Endothelial cell (in vitro differentiated cells): Measurements from ENCODE around the gene C1QTNF3. TPM values are rescaled to one million over a fixed set of nuclear protein-coding genes. Genes with fewer than 3 reads are reported as not detected.

Experiments used
- DNase-seq: peaks from one replicate; pipeline ENCODE4 v3.0.0; 2021; ENCODE audit warnings: low spot score
- H3K27ac Mint-ChIP-seq: one replicate; pipeline ENCODE4 v1.8.0; 2021; ENCODE audit warnings: mixed read lengths, inconsistent platforms; ENCODE audit not compliant: unreplicated experiment
- H3K27me3 Mint-ChIP-seq: one replicate; pipeline ENCODE4 v1.8.0; 2021; ENCODE audit warnings: mild to moderate bottlenecking, moderate library complexity, mixed read lengths, inconsistent platforms; ENCODE audit not compliant: unreplicated experiment
- H3K36me3 Mint-ChIP-seq: one replicate; pipeline ENCODE4 v1.8.0; 2021; ENCODE audit warnings: mild to moderate bottlenecking, low read depth, mixed read lengths, inconsistent platforms; ENCODE audit not compliant: unreplicated experiment
- H3K4me1 Mint-ChIP-seq: one replicate; pipeline ENCODE4 v1.8.0; 2021; ENCODE audit warnings: mild to moderate bottlenecking, mixed read lengths, inconsistent platforms; ENCODE audit not compliant: unreplicated experiment
- H3K4me3 Mint-ChIP-seq: one replicate; pipeline ENCODE4 v1.8.0; 2021; ENCODE audit warnings: mild to moderate bottlenecking, mixed read lengths, inconsistent platforms; ENCODE audit not compliant: unreplicated experiment
- H3K9me3 Mint-ChIP-seq: one replicate; pipeline ENCODE4 v1.8.0; 2021; ENCODE audit warnings: mixed read lengths, inconsistent platforms; ENCODE audit not compliant: unreplicated experiment
- total RNA-seq: library from RNA; stranded (reverse); fragmentation: NEBNext Ultra II Directional; extraction: Animal tissue kit (Norgen Biotek cat#: 25700); gene quantifications from one replicate; pipeline ENCODE4 v1.2.1, GENCODE V29; 2021; ENCODE audit not compliant: unreplicated experiment
- TF ChIP-seq, protein P1 (sequence below): fragments of 200-600 bp; sonication (generic); IDR thresholded peaks from one replicate; pipeline ENCODE4 v1.5.0; 2021; ENCODE audit warnings: antibody characterized with exemption; ENCODE audit not compliant: unreplicated experiment

C1QTNF3 gene
- total RNA-seq, 1 donor from 2014 or later, result 2.1 TPM

DNA sequence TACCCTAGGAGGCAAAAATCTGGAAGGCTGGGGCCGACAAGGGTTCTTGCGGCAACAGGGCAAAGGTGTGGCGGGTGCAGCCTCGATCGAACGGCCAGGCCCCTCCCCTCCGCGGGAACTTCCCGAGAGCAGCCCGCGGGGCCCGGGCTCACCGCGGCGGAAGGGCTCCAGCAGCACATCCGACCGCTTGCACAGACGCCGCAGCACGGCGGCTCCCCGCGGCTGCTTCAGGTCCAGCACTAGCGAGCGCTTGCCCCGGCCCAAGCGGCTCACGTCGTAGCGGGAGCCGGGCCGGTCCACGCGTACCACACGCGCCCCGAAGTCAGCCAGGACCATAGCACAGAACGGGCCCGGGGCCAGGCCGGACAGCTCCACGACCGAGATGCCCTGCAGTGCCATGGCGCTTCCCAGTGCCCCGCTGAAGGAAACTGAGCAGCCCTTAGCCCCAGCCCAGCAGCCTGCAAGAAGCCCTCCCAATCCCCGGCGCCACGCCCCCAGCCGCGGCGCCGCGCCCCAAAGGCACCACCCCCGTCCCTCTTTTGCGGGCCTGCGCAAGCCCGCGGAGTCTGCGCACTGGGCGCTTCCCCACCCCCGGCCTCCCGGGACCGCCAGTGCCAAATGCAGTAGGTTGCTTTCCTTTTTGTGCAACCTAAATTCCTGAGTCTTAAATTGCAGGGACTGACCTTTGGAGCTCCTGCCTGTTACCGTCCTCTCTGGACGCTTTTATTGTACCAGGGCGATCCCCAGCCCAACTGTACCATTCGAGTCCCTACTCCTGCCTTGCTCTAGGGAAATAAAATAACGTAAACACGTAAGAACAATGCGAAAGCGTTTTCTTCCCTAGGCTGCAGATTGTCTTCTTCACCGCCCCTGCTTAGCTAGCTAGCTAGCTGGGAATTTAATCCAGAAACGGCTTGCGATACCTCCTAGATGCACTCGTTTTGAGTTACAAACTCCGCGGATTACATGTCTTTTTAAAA lies 35.1 kb downstream of the C1QTNF3 start, which contains the start of gene AMACR:
Gene AMACR, minus strand, starts transcription at position 430 of the 980 bp plus-strand sequence. Its CDS starts 31 bp downstream, at position 399.
- peak; percentile 92 for DNase-seq
- Mint-ChIP-seq H3K27me3 (peaks cover 6% of the 10 kb centered on the region), H3K4me1 (peaks cover 21% of the 10 kb centered on the region), H3K9me3 (no peaks in the 10 kb centered on the region), H3K27ac (peak within 1 kb of the TSS; percentile 88), H3K4me3 (peak within 1 kb of the TSS; percentile 93), H3K36me3 (peaks cover 19% of the 10 kb centered on the region)
- TF ChIP-seq, protein P1, sequence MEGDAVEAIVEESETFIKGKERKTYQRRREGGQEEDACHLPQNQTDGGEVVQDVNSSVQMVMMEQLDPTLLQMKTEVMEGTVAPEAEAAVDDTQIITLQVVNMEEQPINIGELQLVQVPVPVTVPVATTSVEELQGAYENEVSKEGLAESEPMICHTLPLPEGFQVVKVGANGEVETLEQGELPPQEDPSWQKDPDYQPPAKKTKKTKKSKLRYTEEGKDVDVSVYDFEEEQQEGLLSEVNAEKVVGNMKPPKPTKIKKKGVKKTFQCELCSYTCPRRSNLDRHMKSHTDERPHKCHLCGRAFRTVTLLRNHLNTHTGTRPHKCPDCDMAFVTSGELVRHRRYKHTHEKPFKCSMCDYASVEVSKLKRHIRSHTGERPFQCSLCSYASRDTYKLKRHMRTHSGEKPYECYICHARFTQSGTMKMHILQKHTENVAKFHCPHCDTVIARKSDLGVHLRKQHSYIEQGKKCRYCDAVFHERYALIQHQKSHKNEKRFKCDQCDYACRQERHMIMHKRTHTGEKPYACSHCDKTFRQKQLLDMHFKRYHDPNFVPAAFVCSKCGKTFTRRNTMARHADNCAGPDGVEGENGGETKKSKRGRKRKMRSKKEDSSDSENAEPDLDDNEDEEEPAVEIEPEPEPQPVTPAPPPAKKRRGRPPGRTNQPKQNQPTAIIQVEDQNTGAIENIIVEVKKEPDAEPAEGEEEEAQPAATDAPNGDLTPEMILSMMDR, result no peak

DNA sequence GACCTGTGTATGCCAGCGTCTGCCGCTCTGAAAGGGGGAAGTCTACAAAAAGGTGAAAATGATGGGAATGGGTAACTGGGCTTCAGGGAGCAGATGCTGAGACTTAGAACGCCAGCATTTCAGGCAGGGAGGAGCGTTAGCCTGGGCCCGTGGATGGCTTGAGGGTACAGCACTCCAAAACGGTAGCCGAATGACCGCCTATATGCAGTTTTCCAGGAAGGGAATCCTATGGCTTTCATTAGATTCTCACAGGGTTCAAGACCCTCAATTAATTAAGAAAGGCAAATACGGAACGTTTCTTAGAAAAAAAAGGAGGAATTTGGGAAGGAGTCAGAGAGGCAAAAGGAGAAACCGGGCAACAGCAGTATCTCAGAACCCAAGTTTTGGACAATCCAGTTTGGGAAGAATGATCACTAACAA lies 35.8 kb downstream of the C1QTNF3 start:
- no peak for DNase-seq
- H3K4me1 Mint-ChIP-seq, result peaks cover 21% of the 10 kb centered on the region
- H3K27me3 Mint-ChIP-seq, result peaks cover 6% of the 10 kb centered on the region
- TF ChIP-seq, protein P1, result no peak
- peak overlapping the region; percentile 76 for H3K27ac Mint-ChIP-seq
- H3K9me3 Mint-ChIP-seq, result no peaks in the 10 kb centered on the region
- peaks cover 25% of the 10 kb centered on the region for H3K36me3 Mint-ChIP-seq
- peak overlapping the region; percentile 93 for H3K4me3 Mint-ChIP-seq

DNA sequence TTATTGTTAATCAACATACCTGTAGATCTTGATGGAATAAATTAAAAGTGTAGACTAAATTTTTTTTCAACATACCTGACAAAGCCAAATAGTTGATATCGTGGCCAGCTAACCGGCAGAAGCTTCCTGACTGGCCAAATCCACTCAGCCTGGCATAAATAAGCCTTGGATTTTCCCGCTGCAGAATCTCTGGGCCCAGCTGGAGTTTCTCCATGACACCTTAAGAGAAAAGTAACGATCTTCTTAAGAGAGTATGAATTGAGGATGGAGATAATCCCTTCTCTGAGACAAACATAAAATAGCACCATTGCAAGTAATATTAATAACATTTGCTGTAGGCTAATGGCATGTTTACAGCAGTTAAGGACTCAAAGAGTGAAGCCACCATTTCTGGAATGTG lies 37.3 kb downstream of the C1QTNF3 start:
- no peak for DNase-seq
- H3K4me3 Mint-ChIP-seq, result no peak overlapping the region
- peaks cover 21% of the 10 kb centered on the region for H3K4me1 Mint-ChIP-seq

DNA sequence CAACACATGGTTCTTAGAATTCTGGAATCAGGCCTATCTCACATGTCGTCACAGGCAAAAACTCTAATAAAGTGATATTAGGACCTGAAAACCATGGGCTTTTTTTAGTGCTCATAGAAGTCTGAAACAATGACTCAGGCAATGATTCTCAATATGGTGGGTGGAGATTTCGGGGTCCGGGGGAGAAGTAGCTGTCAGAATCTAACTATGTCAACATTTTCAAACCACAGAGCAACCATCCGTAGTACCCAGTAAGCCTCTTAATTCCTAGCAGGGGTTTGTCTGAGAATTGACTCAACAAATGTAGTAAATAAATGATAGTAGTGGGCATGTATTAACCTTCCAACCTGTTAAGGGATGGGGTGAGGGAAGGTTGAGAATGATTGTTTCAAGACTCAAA lies 37.8 kb downstream of the C1QTNF3 start:
- Mint-ChIP-seq H3K9me3 (no peaks in the 10 kb centered on the region), H3K27ac (no peak overlapping the region), H3K4me3 (no peak overlapping the region), H3K4me1 (peaks cover 21% of the 10 kb centered on the region), H3K27me3 (peaks cover 6% of the 10 kb centered on the region), H3K36me3 (peaks cover 29% of the 10 kb centered on the region)
- no peak for DNase-seq
- TF ChIP-seq, protein P1, result no peak

More for the DNA sequence above, 37.3 kb downstream of the C1QTNF3 start:
- Mint-ChIP-seq H3K27me3 (peaks cover 6% of the 10 kb centered on the region), H3K36me3 (peaks cover 29% of the 10 kb centered on the region), H3K27ac (no peak overlapping the region), H3K9me3 (no peaks in the 10 kb centered on the region)
- TF ChIP-seq, protein P1, result no peak

DNA sequence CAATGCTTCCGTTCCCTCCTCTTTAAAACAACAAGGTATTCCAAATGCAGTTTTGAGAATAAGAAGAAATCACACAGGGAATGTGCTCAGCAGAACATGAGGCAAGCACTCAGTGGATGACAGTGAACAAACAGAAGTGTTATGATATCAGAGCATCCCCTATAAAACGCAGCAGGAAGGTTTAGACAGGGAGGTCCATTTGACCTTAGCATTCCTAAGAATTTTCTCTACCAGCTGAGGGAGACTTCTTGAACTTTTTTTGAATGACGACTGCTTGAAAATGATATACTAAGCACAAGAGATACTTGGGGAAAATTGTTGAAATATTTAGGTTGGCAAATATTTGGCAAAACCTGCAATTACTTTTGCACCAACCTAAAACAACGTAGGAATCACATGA lies 39.1 kb downstream of the C1QTNF3 start:
- H3K4me1 Mint-ChIP-seq, result peaks cover 17% of the 10 kb centered on the region
- peak overlapping the region; percentile 53 for H3K4me3 Mint-ChIP-seq
- peaks cover 6% of the 10 kb centered on the region for H3K27me3 Mint-ChIP-seq
- TF ChIP-seq, protein P1, result no peak
- no peak overlapping the region for H3K27ac Mint-ChIP-seq
- DNase-seq, result no peak
- H3K36me3 Mint-ChIP-seq, result peaks cover 34% of the 10 kb centered on the region
- no peaks in the 10 kb centered on the region for H3K9me3 Mint-ChIP-seq
